Measurements from ENCODE around the gene PTPRD. TPM values are rescaled to one million over a fixed set of nuclear protein-coding genes. Genes with fewer than 3 reads are reported as not detected.

PTPRD gene
- total and polyA plus RNA-seq, 5 donors from 2014 or later: 0.47 TPM; not detected in 4

DNA sequence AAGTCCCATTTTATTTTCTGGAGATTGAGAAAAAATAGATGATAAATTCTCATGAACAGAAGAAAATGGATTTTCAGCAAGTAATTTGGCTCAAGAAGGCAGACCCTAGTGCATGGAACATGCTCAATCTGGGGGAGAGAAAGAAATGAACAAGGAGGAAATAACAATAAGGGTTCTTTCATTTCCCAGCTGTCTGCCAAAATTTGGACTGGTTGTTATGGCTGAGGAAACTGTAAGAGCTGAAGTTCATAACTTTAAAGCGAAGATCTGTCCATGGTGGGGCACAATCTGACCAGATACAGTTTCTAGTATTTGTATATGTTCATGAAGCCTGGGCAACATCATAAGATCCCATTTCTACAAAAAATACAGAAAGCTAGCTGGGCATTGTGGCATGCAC lies 1426.7 kb downstream of the PTPRD start:
- Mint-ChIP-seq H3K9me3 (peaks cover 0 to 9% (median 0%) of the 10 kb centered on the region in 7 donors), H3K27me3 (no peaks in the 10 kb centered on the region), H3K4me1 (no peaks in the 10 kb centered on the region), H3K27ac (no peak overlapping the region), H3K4me3 (no peak overlapping the region), H3K36me3 (no peaks in the 10 kb centered on the region)
- Histone ChIP-seq H3K4me3 (ENCODE audit: low read depth, low read length) (no peak overlapping the region), H3K9me3 (ENCODE audit: control insufficient read depth in 2 of 2, low read length in 2 of 2) (no peaks in the 10 kb centered on the region), H3K27ac (ENCODE audit: insufficient read depth, low read length, poor library complexity, severe bottlenecking) (no peak overlapping the region), H3K4me1 (ENCODE audit: control insufficient read depth, insufficient read depth, low read length, poor library complexity, severe bottlenecking) (no peaks in the 10 kb centered on the region), H3K27me3 (ENCODE audit: control insufficient read depth, insufficient read depth, low read length) (no peaks in the 10 kb centered on the region), H3K36me3 (ENCODE audit: control insufficient read depth, insufficient read depth, low read length) (no peaks in the 10 kb centered on the region)
- ATAC-seq (ENCODE audit: low read depth in 2 of 2) (no peak), DNase-seq (no peak)

DNA sequence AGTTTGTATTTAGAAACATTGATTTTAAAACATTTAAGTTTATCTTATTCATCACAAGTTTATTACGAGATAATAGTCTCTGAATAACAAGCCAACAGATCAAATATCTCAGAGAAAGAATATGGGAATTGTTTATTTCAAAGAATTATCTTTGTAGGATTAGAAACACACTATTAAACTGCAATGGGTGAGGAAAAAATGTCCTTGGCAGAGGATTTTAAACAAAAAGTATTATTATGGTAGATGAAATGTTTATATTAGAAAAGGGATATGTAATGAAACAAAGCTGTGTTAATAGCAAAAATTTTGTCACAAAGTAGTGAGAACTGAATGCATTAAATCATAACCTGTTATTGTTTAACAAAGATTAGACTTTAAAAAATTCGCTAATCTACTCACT lies 1430.4 kb downstream of the PTPRD start:
- no peak overlapping the region for H3K27ac Mint-ChIP-seq
- no peak overlapping the region for H3K4me3 ChIP-seq (ENCODE audit: low read depth, low read length)
- no peaks in the 10 kb centered on the region for H3K9me3 ChIP-seq (ENCODE audit: control insufficient read depth in 2 of 2, low read length in 2 of 2)
- no peak overlapping the region for H3K27ac ChIP-seq (ENCODE audit: insufficient read depth, low read length, poor library complexity, severe bottlenecking)
- H3K4me1 ChIP-seq (ENCODE audit: control insufficient read depth, insufficient read depth, low read length, poor library complexity, severe bottlenecking): no peaks in the 10 kb centered on the region
- H3K36me3 Mint-ChIP-seq: no peaks in the 10 kb centered on the region
- peaks cover 0 to 8% (median under 1%) of the 10 kb centered on the region in 7 donors for H3K9me3 Mint-ChIP-seq
- H3K27me3 ChIP-seq (ENCODE audit: control insufficient read depth, insufficient read depth, low read length): no peaks in the 10 kb centered on the region
- H3K4me3 Mint-ChIP-seq: no peak overlapping the region
- H3K36me3 ChIP-seq (ENCODE audit: control insufficient read depth, insufficient read depth, low read length): no peaks in the 10 kb centered on the region
- ATAC-seq (ENCODE audit: low read depth in 2 of 2) (no peak), DNase-seq (no peak)
- no peaks in the 10 kb centered on the region for H3K4me1 Mint-ChIP-seq
- H3K27me3 Mint-ChIP-seq: no peaks in the 10 kb centered on the region

DNA sequence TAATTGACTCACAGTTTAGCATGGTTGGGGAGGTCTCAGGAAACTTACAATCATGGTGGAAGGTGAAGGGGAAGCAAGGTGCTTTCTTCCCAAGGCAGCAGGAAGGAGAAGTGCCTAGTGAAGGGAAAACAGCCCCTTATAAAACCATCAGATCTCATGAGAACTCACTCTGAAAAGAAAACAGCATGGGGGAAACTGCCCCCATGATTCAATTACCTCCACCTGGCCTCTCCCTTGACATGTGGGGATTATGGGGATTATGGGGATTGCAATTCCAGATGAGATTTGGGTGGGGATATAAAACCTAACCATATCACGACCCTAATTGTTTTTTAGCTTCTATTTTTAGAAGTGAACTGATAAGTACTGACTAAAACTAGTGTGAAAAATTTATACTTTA lies 1435.7 kb downstream of the PTPRD start:
- H3K27me3 Mint-ChIP-seq: no peaks in the 10 kb centered on the region
- no peaks in the 10 kb centered on the region for H3K4me1 Mint-ChIP-seq
- no peaks in the 10 kb centered on the region for H3K36me3 ChIP-seq (ENCODE audit: control insufficient read depth, insufficient read depth, low read length)
- H3K4me3 Mint-ChIP-seq: no peak overlapping the region
- H3K27ac ChIP-seq (ENCODE audit: insufficient read depth, low read length, poor library complexity, severe bottlenecking): no peak overlapping the region
- H3K27ac Mint-ChIP-seq: no peak overlapping the region
- no peaks in the 10 kb centered on the region for H3K4me1 ChIP-seq (ENCODE audit: control insufficient read depth, insufficient read depth, low read length, poor library complexity, severe bottlenecking)
- H3K4me3 ChIP-seq (ENCODE audit: low read depth, low read length): no peak overlapping the region
- DNase-seq: no peak
- no peaks in the 10 kb centered on the region for H3K36me3 Mint-ChIP-seq
- H3K9me3 ChIP-seq (ENCODE audit: control insufficient read depth in 2 of 2, low read length in 2 of 2): peaks cover 0 to 4% of the 10 kb centered on the region in 2 experiments
- ATAC-seq (ENCODE audit: low read depth in 2 of 2): no peak
- H3K27me3 ChIP-seq (ENCODE audit: control insufficient read depth, insufficient read depth, low read length): no peaks in the 10 kb centered on the region
- H3K9me3 Mint-ChIP-seq: peaks cover 0 to 20% (median 3%) of the 10 kb centered on the region in 7 donors

DNA sequence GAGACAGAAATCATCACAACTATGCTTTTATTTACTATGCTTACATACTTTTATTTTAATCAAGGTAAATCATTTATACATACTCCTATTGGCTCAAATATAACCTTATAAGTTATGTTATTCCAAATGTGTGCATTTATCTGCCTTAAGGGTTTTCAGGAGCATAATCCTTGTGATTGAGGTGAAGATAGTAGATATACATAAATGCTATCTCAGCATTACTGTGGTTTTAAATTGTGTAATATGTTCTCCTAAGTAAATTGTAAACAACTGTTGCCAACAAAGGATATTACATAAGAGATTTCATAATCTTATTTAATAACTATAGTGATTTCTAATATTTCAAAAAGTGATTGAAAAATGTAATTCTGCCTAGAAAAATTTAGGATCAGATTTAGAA lies 1438.4 kb downstream of the PTPRD start:
- Histone ChIP-seq H3K4me1 (ENCODE audit: control insufficient read depth, insufficient read depth, low read length, poor library complexity, severe bottlenecking) (no peaks in the 10 kb centered on the region), H3K9me3 (ENCODE audit: control insufficient read depth in 2 of 2, low read length in 2 of 2) (peaks cover 0 to 4% of the 10 kb centered on the region in 2 experiments), H3K4me3 (ENCODE audit: low read depth, low read length) (no peak overlapping the region), H3K36me3 (ENCODE audit: control insufficient read depth, insufficient read depth, low read length) (no peaks in the 10 kb centered on the region), H3K27me3 (ENCODE audit: control insufficient read depth, insufficient read depth, low read length) (no peaks in the 10 kb centered on the region), H3K27ac (ENCODE audit: insufficient read depth, low read length, poor library complexity, severe bottlenecking) (no peak overlapping the region)
- Mint-ChIP-seq H3K4me1 (no peaks in the 10 kb centered on the region), H3K9me3 (peaks cover 0 to 20% (median 3%) of the 10 kb centered on the region in 7 donors), H3K27ac (no peak overlapping the region), H3K4me3 (no peak overlapping the region), H3K36me3 (no peaks in the 10 kb centered on the region), H3K27me3 (no peaks in the 10 kb centered on the region)
- ATAC-seq (ENCODE audit: low read depth in 2 of 2): no peak
- no peak for DNase-seq

DNA sequence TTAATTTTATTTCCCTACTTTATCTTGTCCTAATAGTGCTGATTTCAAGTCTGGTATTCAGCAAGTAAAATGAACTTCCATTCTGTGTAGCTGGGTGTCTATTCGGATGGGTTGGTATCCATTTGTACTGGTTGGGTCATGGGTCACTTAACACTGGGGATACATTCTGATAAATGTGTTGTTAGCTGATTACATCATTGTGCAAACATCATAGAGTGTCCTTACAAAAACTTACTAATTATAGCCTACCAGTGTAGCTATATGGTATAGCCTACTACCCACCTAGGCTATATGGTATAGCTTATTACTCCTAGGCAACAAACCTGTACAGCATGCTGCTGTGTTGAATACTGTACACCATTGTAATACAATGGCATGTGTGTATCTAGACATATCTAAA lies 1439.5 kb downstream of the PTPRD start:
- Mint-ChIP-seq H3K4me3 (no peak overlapping the region), H3K27me3 (no peaks in the 10 kb centered on the region), H3K36me3 (no peaks in the 10 kb centered on the region), H3K9me3 (peaks cover 0 to 18% (median 3%) of the 10 kb centered on the region in 7 donors), H3K4me1 (no peaks in the 10 kb centered on the region), H3K27ac (no peak overlapping the region)
- Histone ChIP-seq H3K4me3 (ENCODE audit: low read depth, low read length) (no peak overlapping the region), H3K27me3 (ENCODE audit: control insufficient read depth, insufficient read depth, low read length) (no peaks in the 10 kb centered on the region), H3K9me3 (ENCODE audit: control insufficient read depth in 2 of 2, low read length in 2 of 2) (peaks cover 0 to 4% of the 10 kb centered on the region in 2 experiments), H3K36me3 (ENCODE audit: control insufficient read depth, insufficient read depth, low read length) (no peaks in the 10 kb centered on the region), H3K4me1 (ENCODE audit: control insufficient read depth, insufficient read depth, low read length, poor library complexity, severe bottlenecking) (no peaks in the 10 kb centered on the region), H3K27ac (ENCODE audit: insufficient read depth, low read length, poor library complexity, severe bottlenecking) (no peak overlapping the region)
- DNase-seq: no peak
- ATAC-seq (ENCODE audit: low read depth in 2 of 2): no peak

DNA sequence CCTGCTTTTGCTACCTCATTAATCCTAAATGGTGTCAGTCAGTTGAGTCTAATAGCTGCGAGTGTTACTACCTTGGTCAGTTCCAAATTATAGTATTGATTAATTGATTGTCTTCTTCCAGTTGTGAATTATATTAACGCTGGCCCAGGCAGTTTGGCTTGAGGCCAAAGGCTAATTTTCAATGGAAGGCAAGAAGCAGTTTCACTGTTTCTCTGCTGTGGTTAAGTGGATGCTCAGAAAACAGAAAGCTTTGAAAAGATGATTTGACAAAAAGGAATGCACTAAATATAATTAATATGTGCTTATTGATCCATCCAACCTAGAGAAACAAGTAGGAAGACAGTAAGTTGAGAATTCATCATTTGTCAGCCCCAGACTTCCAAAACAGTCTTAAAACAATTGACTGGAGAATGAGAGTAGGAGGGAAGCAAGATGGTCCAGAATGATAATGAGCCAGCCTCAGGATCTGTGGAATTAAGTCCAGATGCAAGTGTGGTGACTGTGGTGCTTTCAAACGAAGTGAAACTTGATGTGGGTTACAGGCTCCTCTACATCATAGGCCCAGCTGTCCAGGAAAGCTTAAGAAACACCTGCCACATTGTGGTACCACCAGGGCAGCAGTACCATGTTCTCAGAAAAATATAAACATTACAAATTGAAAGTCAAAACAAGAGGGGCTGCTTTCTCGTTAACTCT lies 1442.2 kb downstream of the PTPRD start:
- Histone ChIP-seq H3K36me3 (ENCODE audit: control insufficient read depth, insufficient read depth, low read length) (no peaks in the 10 kb centered on the region), H3K4me1 (ENCODE audit: control insufficient read depth, insufficient read depth, low read length, poor library complexity, severe bottlenecking) (no peaks in the 10 kb centered on the region), H3K9me3 (ENCODE audit: control insufficient read depth in 2 of 2, low read length in 2 of 2) (no peaks in the 10 kb centered on the region), H3K27me3 (ENCODE audit: control insufficient read depth, insufficient read depth, low read length) (no peaks in the 10 kb centered on the region), H3K27ac (ENCODE audit: insufficient read depth, low read length, poor library complexity, severe bottlenecking) (no peak overlapping the region), H3K4me3 (ENCODE audit: low read depth, low read length) (no peak overlapping the region)
- no peaks in the 10 kb centered on the region for H3K36me3 Mint-ChIP-seq
- no peak overlapping the region for H3K4me3 Mint-ChIP-seq
- H3K4me1 Mint-ChIP-seq: no peaks in the 10 kb centered on the region
- ATAC-seq (ENCODE audit: low read depth in 2 of 2): no peak
- no peaks in the 10 kb centered on the region for H3K27me3 Mint-ChIP-seq
- no peak overlapping the region for H3K27ac Mint-ChIP-seq
- H3K9me3 Mint-ChIP-seq: peaks cover 0 to 7% (median 2%) of the 10 kb centered on the region in 7 donors
- no peak for DNase-seq

DNA sequence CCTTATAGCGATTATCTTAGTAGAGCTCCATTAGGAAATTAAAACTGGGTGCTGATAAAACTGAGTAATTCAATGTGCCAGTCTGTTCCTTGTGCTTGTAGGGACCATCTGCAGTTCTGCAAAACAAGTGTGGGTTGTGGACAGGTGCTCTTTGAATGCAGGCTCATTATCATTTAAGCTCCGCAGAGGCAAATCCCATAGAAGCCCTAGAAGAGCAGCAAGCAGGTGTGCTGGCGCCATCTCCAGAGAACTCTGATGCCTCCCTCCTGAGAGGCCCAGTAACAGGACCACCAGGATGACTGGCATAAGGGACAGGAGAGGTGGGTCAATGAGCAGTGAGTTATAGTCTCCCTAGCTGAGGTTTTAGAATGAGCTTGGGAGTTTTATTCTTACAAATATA lies 1470.8 kb downstream of the PTPRD start:
- Histone ChIP-seq H3K9me3 (ENCODE audit: control insufficient read depth in 2 of 2, low read length in 2 of 2) (no peaks in the 10 kb centered on the region), H3K4me3 (ENCODE audit: low read depth, low read length) (no peak overlapping the region), H3K27ac (ENCODE audit: insufficient read depth, low read length, poor library complexity, severe bottlenecking) (no peak overlapping the region), H3K4me1 (ENCODE audit: control insufficient read depth, insufficient read depth, low read length, poor library complexity, severe bottlenecking) (no peaks in the 10 kb centered on the region), H3K36me3 (ENCODE audit: control insufficient read depth, insufficient read depth, low read length) (no peaks in the 10 kb centered on the region), H3K27me3 (ENCODE audit: control insufficient read depth, insufficient read depth, low read length) (no peaks in the 10 kb centered on the region)
- H3K27ac Mint-ChIP-seq: no peak overlapping the region
- H3K4me3 Mint-ChIP-seq: no peak overlapping the region
- ATAC-seq (ENCODE audit: low read depth in 2 of 2) (no peak), DNase-seq (no peak)
- no peaks in the 10 kb centered on the region for H3K36me3 Mint-ChIP-seq
- peaks cover 0 to 4% (median 0%) of the 10 kb centered on the region in 7 donors for H3K9me3 Mint-ChIP-seq
- H3K4me1 Mint-ChIP-seq: no peaks in the 10 kb centered on the region
- H3K27me3 Mint-ChIP-seq: no peaks in the 10 kb centered on the region

DNA sequence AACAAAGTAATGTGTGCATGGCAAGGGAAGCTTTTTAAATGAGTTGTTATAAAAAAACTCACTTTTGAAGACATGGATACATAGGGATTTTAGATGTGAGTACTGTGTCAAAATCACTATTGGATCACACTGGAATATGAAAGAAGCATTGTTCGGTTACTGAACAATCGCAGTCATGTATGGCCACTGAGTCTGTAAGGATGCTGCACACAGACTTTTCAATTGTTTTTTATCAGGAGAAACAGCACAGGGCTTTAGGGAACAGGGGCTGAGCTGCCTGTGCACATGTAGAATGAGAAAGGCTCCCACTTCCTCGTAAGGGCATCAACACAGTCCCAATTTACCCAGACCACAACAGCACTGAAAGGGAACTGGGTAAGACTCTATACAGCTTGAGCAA lies 1479.3 kb downstream of the PTPRD start:
- Mint-ChIP-seq H3K36me3 (no peaks in the 10 kb centered on the region), H3K4me1 (no peaks in the 10 kb centered on the region), H3K27me3 (no peaks in the 10 kb centered on the region), H3K27ac (no peak overlapping the region), H3K4me3 (no peak overlapping the region), H3K9me3 (peaks cover 0 to 8% (median 0%) of the 10 kb centered on the region in 7 donors)
- DNase-seq (no peak), ATAC-seq (ENCODE audit: low read depth in 2 of 2) (no peak)
- H3K9me3 ChIP-seq (ENCODE audit: control insufficient read depth in 2 of 2, low read length in 2 of 2): no peaks in the 10 kb centered on the region
- H3K27me3 ChIP-seq (ENCODE audit: control insufficient read depth, insufficient read depth, low read length): no peaks in the 10 kb centered on the region
- H3K27ac ChIP-seq (ENCODE audit: insufficient read depth, low read length, poor library complexity, severe bottlenecking): no peak overlapping the region
- no peak overlapping the region for H3K4me3 ChIP-seq (ENCODE audit: low read depth, low read length)
- H3K36me3 ChIP-seq (ENCODE audit: control insufficient read depth, insufficient read depth, low read length): no peaks in the 10 kb centered on the region
- no peaks in the 10 kb centered on the region for H3K4me1 ChIP-seq (ENCODE audit: control insufficient read depth, insufficient read depth, low read length, poor library complexity, severe bottlenecking)
